ENCODE data around the gene STYX.
"Not testable (repeated sequence)": the region's sequence is repeated elsewhere in the genome, so short reads cannot be mapped to it uniquely, and the experiment has no call there.

The STYX gene

GRCh38 chr14:52729035-52729434, 931 bp upstream of the STYX start:
- not testable (repeated sequence) for DNase-seq

GRCh38 chr14:52729585-52729924, 411 bp upstream of the STYX start:
- DNase-seq: no peak

- peak; percentile 16 for DNase-seq
These were observed 744 bp downstream of the STYX start for GRCh38 chr14:52730709-52731111.

- no peak for DNase-seq
These were observed 3.9 kb downstream of the STYX start for GRCh38 chr14:52733824-52734223.

GRCh38 chr14:52735921-52736489, 6.0 kb downstream of the STYX start:
- no peak for DNase-seq

GRCh38 chr14:52738409-52738808, 8.4 kb downstream of the STYX start:
- no peak for DNase-seq

- DNase-seq: no peak
These were observed 10.8 kb downstream of the STYX start for GRCh38 chr14:52740751-52741150.

GRCh38 chr14:52741865-52742264, 11.9 kb downstream of the STYX start:
- DNase-seq: no peak

GRCh38 chr14:52748647-52749292, 18.8 kb downstream of the STYX start:
- DNase-seq: no peak

- DNase-seq: no peak
These were observed 25.8 kb downstream of the STYX start for GRCh38 chr14:52755607-52756316.

GRCh38 chr14:52759145-52759544, 29.2 kb downstream of the STYX start:
- DNase-seq: no peak

- not testable (repeated sequence) for DNase-seq
These were observed 33.0 kb downstream of the STYX start for GRCh38 chr14:52762923-52763322.

GRCh38 chr14:52767058-52767833, 37.3 kb downstream of the STYX start:
- no peak for DNase-seq

- no peak for DNase-seq
These were observed 39.9 kb downstream of the STYX start for GRCh38 chr14:52769887-52770286.

GRCh38 chr14:52776816-52777215, 46.9 kb downstream of the STYX start:
- DNase-seq: no peak

- DNase-seq: no peak
These were observed 48.7 kb downstream of the STYX start for GRCh38 chr14:52778702-52779101.

GRCh38 chr14:52780893-52781292, 50.9 kb downstream of the STYX start:
- no peak for DNase-seq

- no peak for DNase-seq
These were observed 51.7 kb downstream of the STYX start for GRCh38 chr14:52781629-52782028.

- no peak for DNase-seq
These were observed 53.2 kb downstream of the STYX start for GRCh38 chr14:52783206-52783605.

- DNase-seq: no peak
These were observed 56.9 kb downstream of the STYX start for GRCh38 chr14:52786887-52787286.

- no peak for DNase-seq
These were observed 59.2 kb downstream of the STYX start for GRCh38 chr14:52789118-52789517.

GRCh38 chr14:52790011-52790755, 60.2 kb downstream of the STYX start:
- no peak for DNase-seq

- no peak for DNase-seq
These were observed 60.8 kb downstream of the STYX start for GRCh38 chr14:52790756-52791222.
